ENCODE measurements around the gene SLC5A6. TPM values are rescaled to one million over a fixed set of nuclear protein-coding genes. Genes with fewer than 3 reads are reported as not detected.

The SLC5A6 gene
- total RNA-seq, 2 experiments from 2014 or later, result 55.5 to 60.1 TPM

DNA sequence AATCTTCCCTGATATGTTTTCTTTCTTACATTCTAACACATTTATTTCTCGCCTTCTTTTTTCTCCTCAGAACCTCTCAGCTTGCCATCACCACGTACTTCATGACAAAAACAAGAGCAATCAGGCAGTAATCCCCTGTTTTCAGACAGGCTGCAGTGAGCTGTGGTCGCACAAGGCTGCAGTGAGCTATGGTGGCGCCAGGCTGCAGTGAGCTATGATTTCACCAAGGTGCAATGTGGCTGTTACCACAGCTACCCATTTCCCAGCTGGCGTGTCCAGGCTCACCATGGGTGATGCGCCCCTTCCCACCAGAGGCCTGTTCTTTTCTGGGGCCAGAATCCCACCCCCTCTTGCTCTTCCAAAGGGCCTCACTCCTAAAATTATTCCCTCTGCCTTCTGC, 37.4 kb downstream of the SLC5A6 start:
- Histone ChIP-seq H3K79me2 (ENCODE audit: insufficient read depth, low read depth, low read length) (no peaks in the 10 kb centered on the region), H3K4me3 (ENCODE audit: low read depth, low read length, poor library complexity, severe bottlenecking) (no peak overlapping the region), H3K27ac (ENCODE audit: low read depth, low read length, poor library complexity, severe bottlenecking) (peak overlapping the region; percentile 18), H2AFZ (ENCODE audit: low read length) (peak overlapping the region; percentile 84), H4K20me1 (ENCODE audit: insufficient read depth, low read length) (no peaks in the 10 kb centered on the region), H3K9me2 (ENCODE audit: insufficient read depth, low read length) (no peaks in the 10 kb centered on the region), H3K9me3 (ENCODE audit: low read length) (no peaks in the 10 kb centered on the region), H3K4me1 (ENCODE audit: insufficient read depth, low read length, poor library complexity, severe bottlenecking) (peaks cover 86% of the 10 kb centered on the region), H3K4me2 (ENCODE audit: low read length) (peak overlapping the region; percentile 44), H3K36me3 (ENCODE audit: insufficient read depth, low read length) (no peaks in the 10 kb centered on the region)
- CTCF ChIA-PET (ENCODE audit: unreplicated experiment), result no interaction called here
- peak; percentile 53 for DNase-seq (ENCODE audit: low spot score)
- no peak for TF ChIP-seq EZH2phosphoT487 (IDR thresholded peaks at IDR 0.05; ENCODE audit: borderline replicate concordance, low read depth, low read length)
- peak; percentile 41; the same call in 1 of the 2 replicates for TF ChIP-seq CTCF (conservative IDR thresholded peaks at IDR 0.05; ENCODE audit: low read length)
- POLR2A ChIA-PET, result interaction anchor here (0.5 to 3.7 kb wide), 11 partner anchors 11 to 787 kb away, joined by 3 to 24 read pairs (median 3); partner anchors contain the start of genes ABHD1, PREB and TCF23
- intact Hi-C loops (cut with micrococcal nuclease; ENCODE audit: unreplicated experiment), result loop anchor here (5.0 kb wide), 1 partner anchor 118 kb away; no protein-coding TSS in a partner anchor
- BruUV-seq (replicated peaks), result no TSS peak

DNA sequence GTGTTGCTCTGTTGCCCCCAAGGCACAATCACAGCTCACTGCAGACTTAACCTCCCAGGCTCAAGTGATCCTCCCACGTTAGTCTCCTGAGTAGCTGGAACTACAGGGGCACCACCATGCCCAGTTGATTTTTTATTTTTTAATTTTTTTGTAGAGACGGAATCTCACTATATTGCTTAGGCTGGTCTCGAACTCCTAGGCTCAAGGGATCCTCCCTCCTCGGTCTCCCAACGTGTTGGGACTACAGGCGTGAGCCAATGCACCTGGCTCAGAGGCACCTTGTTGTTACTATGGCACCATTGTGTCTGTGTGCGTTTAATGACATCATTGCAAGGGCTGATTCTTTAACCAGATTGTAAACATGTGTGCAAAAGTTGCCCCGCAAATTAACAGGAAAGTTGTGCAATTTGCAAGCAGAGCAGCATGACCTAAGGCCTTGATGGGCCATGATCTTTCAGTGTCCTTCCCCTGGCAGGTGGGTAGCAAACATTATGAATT, 40.7 kb downstream of the SLC5A6 start:
- no peak for DNase-seq (ENCODE audit: low spot score)
- H3K9me3 ChIP-seq (ENCODE audit: low read length), result no peaks in the 10 kb centered on the region
- ChIA-PET CTCF (ENCODE audit: unreplicated experiment) (interaction anchor here (0.7 kb wide), 1 partner anchor 20 kb away, joined by 3 read pairs; no protein-coding TSS in a partner anchor), POLR2A (interaction anchor here (0.6 to 0.8 kb wide), 2 partner anchors 37 to 84 kb away, joined by 3 to 4 read pairs; partner anchors contain the start of gene PREB)
- BruUV-seq (replicated peaks), result no TSS peak
- peak overlapping the region; percentile 17; the same call in 1 of the 2 replicates for H2AFZ ChIP-seq (ENCODE audit: low read length)
- no peaks in the 10 kb centered on the region for H4K20me1 ChIP-seq (ENCODE audit: insufficient read depth, low read length)
- TF ChIP-seq CTCF (conservative IDR thresholded peaks at IDR 0.05; ENCODE audit: low read length) (no peak), EZH2phosphoT487 (IDR thresholded peaks at IDR 0.05; ENCODE audit: borderline replicate concordance, low read depth, low read length) (no peak)
- H3K4me3 ChIP-seq (ENCODE audit: low read depth, low read length, poor library complexity, severe bottlenecking), result no peak overlapping the region
- no peaks in the 10 kb centered on the region for H3K79me2 ChIP-seq (ENCODE audit: insufficient read depth, low read depth, low read length)
- intact Hi-C loops (cut with micrococcal nuclease; ENCODE audit: unreplicated experiment), result loop anchor here (5.0 kb wide), 1 partner anchor 121 kb away; no protein-coding TSS in a partner anchor
- no peaks in the 10 kb centered on the region for H3K9me2 ChIP-seq (ENCODE audit: insufficient read depth, low read length)
- H3K4me1 ChIP-seq (ENCODE audit: insufficient read depth, low read length, poor library complexity, severe bottlenecking), result peaks cover 77% of the 10 kb centered on the region
- H3K36me3 ChIP-seq (ENCODE audit: insufficient read depth, low read length), result no peaks in the 10 kb centered on the region
- H3K4me2 ChIP-seq (ENCODE audit: low read length), result no peak overlapping the region
- H3K27ac ChIP-seq (ENCODE audit: low read depth, low read length, poor library complexity, severe bottlenecking), result no peak overlapping the region
